ENCODE measurements around the gene PRR15.

PRR15 gene

GRCh38 chr7:29569648-29570047 is 6.0 kb downstream of the PRR15 start:
- DNase-seq (no peak), ATAC-seq (no peak)

GRCh38 chr7:29572558-29572957 is 8.9 kb downstream of the PRR15 start:
- DNase-seq (no peak), ATAC-seq (no peak)

- no peak for ATAC-seq
- no peak for DNase-seq
These were observed 9.9 kb downstream of the PRR15 start for GRCh38 chr7:29573567-29573966.

GRCh38 chr7:29574659-29575058 is 11.0 kb downstream of the PRR15 start:
- DNase-seq = no peak
- no peak for ATAC-seq

- DNase-seq = no peak
- ATAC-seq = no peak
These were observed 23.7 kb downstream of the PRR15 start for GRCh38 chr7:29587195-29587808.

GRCh38 chr7:29588212-29588611 is 24.6 kb downstream of the PRR15 start:
- ATAC-seq (no peak), DNase-seq (no peak)

GRCh38 chr7:29588900-29589696 is 25.5 kb downstream of the PRR15 start:
- ATAC-seq = no peak
- peak; percentile 22 for DNase-seq

- ATAC-seq (no peak), DNase-seq (no peak)
These were observed 29.2 kb downstream of the PRR15 start for GRCh38 chr7:29592866-29593265.

GRCh38 chr7:29593459-29593858 is 29.8 kb downstream of the PRR15 start:
- ATAC-seq = no peak

GRCh38 chr7:29596593-29597178 is 33.1 kb downstream of the PRR15 start:
- DNase-seq (no peak), ATAC-seq (no peak)

More at GRCh38 chr7:29593459-29593858, 29.8 kb downstream of the PRR15 start:
- no peak for DNase-seq

- DNase-seq (no peak), ATAC-seq (no peak)
These were observed 33.6 kb downstream of the PRR15 start for GRCh38 chr7:29597266-29597665.

GRCh38 chr7:29598137-29598536 is 34.5 kb downstream of the PRR15 start:
- no peak for ATAC-seq

GRCh38 chr7:29598613-29599012 is 35.0 kb downstream of the PRR15 start:
- ATAC-seq = no peak
- DNase-seq = no peak

More at GRCh38 chr7:29598137-29598536, 34.5 kb downstream of the PRR15 start:
- DNase-seq = no peak

- ATAC-seq = no peak
- no peak for DNase-seq
These were observed 35.4 kb downstream of the PRR15 start for GRCh38 chr7:29599026-29599425.

- DNase-seq (no peak), ATAC-seq (no peak)
These were observed 37.0 kb downstream of the PRR15 start for GRCh38 chr7:29600661-29601060.

- DNase-seq = no peak
These were observed 40.4 kb downstream of the PRR15 start for GRCh38 chr7:29604052-29604451.

GRCh38 chr7:29604702-29605101 is 41.1 kb downstream of the PRR15 start:
- no peak for ATAC-seq

More at GRCh38 chr7:29604052-29604451, 40.4 kb downstream of the PRR15 start:
- no peak for ATAC-seq

GRCh38 chr7:29605671-29606070 is 42.0 kb downstream of the PRR15 start:
- DNase-seq (no peak), ATAC-seq (no peak)

More at GRCh38 chr7:29604702-29605101, 41.1 kb downstream of the PRR15 start:
- DNase-seq = no peak

- no peak for DNase-seq
- ATAC-seq = no peak
These were observed 42.7 kb downstream of the PRR15 start for GRCh38 chr7:29606287-29606721.

GRCh38 chr7:29606830-29607229 is 43.2 kb downstream of the PRR15 start:
- DNase-seq (no peak), ATAC-seq (no peak)

GRCh38 chr7:29607259-29607658 is 43.6 kb downstream of the PRR15 start:
- ATAC-seq (no peak), DNase-seq (no peak)

- DNase-seq = no peak
- ATAC-seq = no peak
These were observed 44.3 kb downstream of the PRR15 start for GRCh38 chr7:29607889-29608288.

All from stimulated activated naive CD8-positive, alpha-beta T cell treated with anti-CD3 and anti-CD28 coated beads, Interleukin-15, Interleukin-2, amounts not matched to agents 100 U/mL and 50 U/mL, for 24 hours (primary cell).